ENCODE data around the gene INTS15. TPM values are rescaled to one million over a fixed set of nuclear protein-coding genes. Genes with fewer than 3 reads are reported as not detected.

INTS15 gene
- total RNA-seq, 1 experiment from 2014 or later = 24.3 TPM

GRCh38 chr7:6559896-6560295, 29.9 kb upstream of the INTS15 start:
- H3K36me3 ChIP-seq (ENCODE audit: control insufficient read depth in 1 of 2, insufficient read depth in 2 of 2, low read length in 2 of 2) = no peaks in the 10 kb centered on the region
- no peak overlapping the region for H3K27ac ChIP-seq (ENCODE audit: low read depth, low read length)
- H2AFZ ChIP-seq (ENCODE audit: low read depth, low read length, poor library complexity, severe bottlenecking) = no peak overlapping the region
- no peaks in the 10 kb centered on the region for H3K9me3 ChIP-seq (ENCODE audit: control insufficient read depth in 1 of 2, insufficient read depth in 1 of 2, low read depth in 1 of 2, low read length in 2 of 2)
- H3K4me2 ChIP-seq (ENCODE audit: low read length) = no peak overlapping the region
- POLR2A ChIA-PET = interaction anchor here (1.6 kb wide), 1 partner anchor 13 kb away, joined by 3 read pairs; no protein-coding TSS in a partner anchor
- TF ChIP-seq POLR2AphosphoS5 (IDR thresholded peaks at IDR 0.05; ENCODE audit: low read depth, low read length) (no peak), JUND (IDR thresholded peaks at IDR 0.05) (no peak), SIN3A (IDR thresholded peaks at IDR 0.05; ENCODE audit: low read depth) (no peak), SP1 (IDR thresholded peaks at IDR 0.05; ENCODE audit: low read depth) (no peak), RAD21 (IDR thresholded peaks at IDR 0.05; ENCODE audit: low read depth) (no peak), ZNF274 (IDR thresholded peaks at IDR 0.05; ENCODE audit: low read depth, low read length) (no peak), SRF (IDR thresholded peaks at IDR 0.05; ENCODE audit: low read depth) (no peak), REST (IDR thresholded peaks at IDR 0.05; ENCODE audit: low read depth) (no peak), FOSL1 (IDR thresholded peaks at IDR 0.05; ENCODE audit: low read depth) (no peak), POLR2A (IDR thresholded peaks at IDR 0.05; ENCODE audit: borderline replicate concordance, extremely low read depth, insufficient read depth, insufficient read length) (no peak), CBX3 (IDR thresholded peaks at IDR 0.05; ENCODE audit: low read depth) (no peak), TCF7L2 (IDR thresholded peaks at IDR 0.05; ENCODE audit: borderline replicate concordance, extremely low read depth, insufficient read depth, insufficient read length) (no peak)
- TF ChIP-seq, protein P1, sequence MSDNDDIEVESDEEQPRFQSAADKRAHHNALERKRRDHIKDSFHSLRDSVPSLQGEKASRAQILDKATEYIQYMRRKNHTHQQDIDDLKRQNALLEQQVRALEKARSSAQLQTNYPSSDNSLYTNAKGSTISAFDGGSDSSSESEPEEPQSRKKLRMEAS (IDR thresholded peaks at IDR 0.05) = no peak
- RAD21 ChIA-PET (ENCODE audit: low non-redundant PET in 1 of 2, low total read pairs in 2 of 2, uncharacterized antibody in 2 of 2, unreplicated experiment in 2 of 2) = interaction anchor here in 1 of 2 experiments (1.3 kb wide), 1 partner anchor 43 kb away, joined by 3 read pairs; no protein-coding TSS in a partner anchor
- no peaks in the 10 kb centered on the region for H3K9me2 ChIP-seq (ENCODE audit: insufficient read depth)
- no peak overlapping the region for H3K9ac ChIP-seq (ENCODE audit: low read length)
- peaks cover 0 to 4% of the 10 kb centered on the region in 2 experiments; a peak in 2 of 4 replicates for H3K4me1 ChIP-seq (ENCODE audit: control insufficient read depth in 1 of 2, insufficient read depth in 2 of 2, low read length in 2 of 2)
- ATAC-seq (no peak), DNase-seq (ENCODE audit: low read depth, low spot score) (no peak)
- H3K79me2 ChIP-seq (ENCODE audit: insufficient read depth, low read length) = no peaks in the 10 kb centered on the region
- H3K27me3 ChIP-seq (ENCODE audit: insufficient read depth, low read length) = no peaks in the 10 kb centered on the region
- no peak overlapping the region for H3K4me3 ChIP-seq (replicated peaks in 1 of 2; ENCODE audit: low read depth in 1 of 2, low read length in 2 of 2)
- H4K20me1 ChIP-seq (ENCODE audit: insufficient read depth) = no peaks in the 10 kb centered on the region
- intact Hi-C loops (cut with micrococcal nuclease) = no loop called here
- CTCF ChIA-PET = interaction anchor here (1.6 kb wide), 1 partner anchor 11 kb away, joined by 11 read pairs; no protein-coding TSS in a partner anchor
- BruUV-seq (replicated peaks) = no TSS peak

All from HCT116 (cell line).